ENCODE measurements around the gene EIF4EBP3.
A peak's percentile ranks its signal among the peaks of the same experiment; 100 is the strongest.

GRCh38 chr5:140557136-140557805 is 9.8 kb downstream of the EIF4EBP3 start, which contains the start of gene SRA1:
- TF ChIP-seq CTCF (IDR thresholded peaks at IDR 0.05; ENCODE audit: low read depth, low read length) (no peak), POLR2A (IDR thresholded peaks at IDR 0.05; ENCODE audit: extremely low read depth, insufficient read length) (peak; percentile 72), MAX (IDR thresholded peaks at IDR 0.05; ENCODE audit: low read depth, low read length) (peak; percentile 53; the same call in 1 of the 2 replicates)
